NT2/D1 (cell line): ENCODE measurements around the gene RERE.
"Not testable (repeated sequence)": the region's sequence is repeated elsewhere in the genome, so short reads cannot be mapped to it uniquely, and the experiment has no call there.

Experiments
- DNase-seq: peaks from one replicate; pipeline ENCODE4 v3.0.0-alpha.2; 2011; ENCODE audit warnings: low read depth, low spot score
- H3K27me3 ChIP-seq: 2 replicates; pipeline ENCODE4 v1.6.0; 2011; ENCODE audit warnings: mild to moderate bottlenecking; ENCODE audit not compliant: insufficient read length, insufficient read depth
- H3K36me3 ChIP-seq: 2 replicates; pipeline ENCODE4 v1.6.1; 2011; ENCODE audit warnings: mild to moderate bottlenecking, low read length, mixed read lengths; ENCODE audit not compliant: insufficient read depth, insufficient read length
- H3K4me1 ChIP-seq: 2 replicates; pipeline ENCODE4 v1.5.1; 2011; ENCODE audit not compliant: insufficient read depth, insufficient read length
- H3K4me3 ChIP-seq: 2 replicates; pipeline ENCODE4 v1.5.1; 2011; ENCODE audit warnings: low read depth; ENCODE audit not compliant: insufficient read length
- H3K9ac ChIP-seq: 2 replicates; pipeline ENCODE4 v1.6.0; 2011; ENCODE audit warnings: low read depth; ENCODE audit not compliant: insufficient read length
- H3K9me3 ChIP-seq: 2 replicates; pipeline ENCODE4 v1.5.1; 2011; ENCODE audit warnings: mild to moderate bottlenecking, low read length; ENCODE audit not compliant: insufficient read depth
- SUZ12 ChIP-seq: IDR thresholded peaks from 2 replicates; pipeline ENCODE4 v1.6.1; 2011; ENCODE audit not compliant: insufficient read length, insufficient read depth; ENCODE audit errors: extremely low read depth
- YY1 ChIP-seq: IDR thresholded peaks from 2 replicates; pipeline ENCODE4 v1.6.1; 2011; ENCODE audit not compliant: insufficient read length, insufficient read depth
- ZNF274 ChIP-seq: IDR thresholded peaks from 2 replicates; pipeline ENCODE4 v1.6.1; 2011; ENCODE audit warnings: mild to moderate bottlenecking, low read depth, low read length

Gene RERE

DNA sequence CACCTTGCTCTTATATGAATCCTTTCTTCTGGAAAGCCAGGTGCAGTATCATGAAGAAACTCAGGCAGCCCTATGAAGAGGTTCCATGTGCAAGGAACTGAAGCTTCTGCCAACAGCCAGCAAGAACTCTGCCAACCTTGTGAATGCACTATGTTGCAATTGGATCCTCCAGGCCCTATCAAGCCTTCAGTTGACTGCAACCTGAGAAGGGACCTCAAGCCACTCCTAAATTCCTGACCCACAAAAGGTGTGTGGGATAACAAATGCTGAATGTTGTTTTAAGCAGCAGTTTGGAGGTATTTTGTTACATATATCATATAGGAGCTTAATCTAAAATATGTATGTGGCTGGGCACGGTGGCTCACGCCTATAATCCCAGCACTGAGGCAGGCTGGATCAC, 84.0 kb downstream of the RERE start:
- no peak for TF ChIP-seq ZNF274
- Histone ChIP-seq H3K4me3 (no peak overlapping the region), H3K27me3 (no peaks in the 10 kb centered on the region), H3K4me1 (no peaks in the 10 kb centered on the region), H3K9me3 (peaks cover 26% of the 10 kb centered on the region; the same call in 1 of the 2 replicates), H3K36me3 (no peaks in the 10 kb centered on the region), H3K9ac (no peak overlapping the region)
- no peak for DNase-seq

- H3K4me1 ChIP-seq, result no peaks in the 10 kb centered on the region
- no peak for DNase-seq
- H3K27me3 ChIP-seq, result no peaks in the 10 kb centered on the region
- no peak overlapping the region for H3K4me3 ChIP-seq
- H3K9me3 ChIP-seq, result peaks cover 26% of the 10 kb centered on the region; the same call in 1 of the 2 replicates
- H3K9ac ChIP-seq, result no peak overlapping the region
- TF ChIP-seq ZNF274 (no peak), SUZ12 (no peak), YY1 (no peak)
- no peaks in the 10 kb centered on the region for H3K36me3 ChIP-seq
Measured at GRCh38 chr1:8731162-8731561, 86.3 kb downstream of the RERE start.

DNA sequence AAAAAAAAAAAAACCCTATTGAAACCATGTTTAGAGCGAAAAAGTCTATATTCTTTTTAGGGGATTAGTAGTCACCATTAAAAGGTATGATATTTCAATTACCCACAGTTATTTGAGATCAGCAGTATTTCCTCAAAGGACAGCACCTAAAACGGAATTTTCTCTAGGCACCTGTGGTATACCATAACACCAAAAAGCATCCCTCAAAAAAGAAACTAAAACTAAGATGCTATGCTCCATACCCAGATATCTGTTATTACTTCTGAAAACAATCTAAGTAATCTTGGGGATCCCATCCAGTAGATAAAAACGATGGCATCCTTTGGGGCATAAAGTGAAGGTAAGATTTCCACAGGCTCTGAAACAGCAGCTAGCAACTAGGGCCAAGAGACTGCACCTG, 89.0 kb downstream of the RERE start:
- Histone ChIP-seq H3K9me3 (peaks cover 22% of the 10 kb centered on the region; the same call in 1 of the 2 replicates), H3K27me3 (no peaks in the 10 kb centered on the region), H3K36me3 (no peaks in the 10 kb centered on the region), H3K4me1 (no peaks in the 10 kb centered on the region), H3K4me3 (no peak overlapping the region), H3K9ac (no peak overlapping the region)
- TF ChIP-seq SUZ12 (no peak), ZNF274 (no peak), YY1 (no peak)
- DNase-seq, result no peak

- no peak for TF ChIP-seq ZNF274
- no peak for TF ChIP-seq SUZ12
- no peak for TF ChIP-seq YY1
Measured at GRCh38 chr1:8727809-8728213, 89.6 kb downstream of the RERE start.

GRCh38 chr1:8727316-8727715, 90.1 kb downstream of the RERE start:
- not testable (repeated sequence) for DNase-seq, H3K4me1 ChIP-seq, H3K27me3 ChIP-seq, H3K4me3 ChIP-seq, H3K36me3 ChIP-seq, H3K9ac ChIP-seq
- H3K9me3 ChIP-seq, result peaks cover 14% of the 10 kb centered on the region; the same call in 1 of the 2 replicates

More at GRCh38 chr1:8727809-8728213, 89.6 kb downstream of the RERE start:
- Histone ChIP-seq H3K9me3 (peaks cover 16% of the 10 kb centered on the region; the same call in 1 of the 2 replicates), H3K9ac (no peak overlapping the region), H3K4me3 (no peak overlapping the region), H3K4me1 (no peaks in the 10 kb centered on the region), H3K27me3 (no peaks in the 10 kb centered on the region), H3K36me3 (no peaks in the 10 kb centered on the region)
- DNase-seq, result no peak

- H3K4me3 ChIP-seq, H3K27me3 ChIP-seq, H3K4me1 ChIP-seq, DNase-seq, H3K9me3 ChIP-seq, H3K9ac ChIP-seq, H3K36me3 ChIP-seq: not testable (repeated sequence)
Measured at GRCh38 chr1:8726801-8727186, 90.6 kb downstream of the RERE start.

GRCh38 chr1:8723010-8723409, 94.4 kb downstream of the RERE start:
- Histone ChIP-seq H3K27me3 (no peaks in the 10 kb centered on the region), H3K9ac (no peak overlapping the region), H3K9me3 (no peaks in the 10 kb centered on the region), H3K4me3 (no peak overlapping the region), H3K4me1 (no peaks in the 10 kb centered on the region), H3K36me3 (no peaks in the 10 kb centered on the region)
- no peak for DNase-seq
- TF ChIP-seq ZNF274 (no peak), YY1 (no peak), SUZ12 (no peak)

DNA sequence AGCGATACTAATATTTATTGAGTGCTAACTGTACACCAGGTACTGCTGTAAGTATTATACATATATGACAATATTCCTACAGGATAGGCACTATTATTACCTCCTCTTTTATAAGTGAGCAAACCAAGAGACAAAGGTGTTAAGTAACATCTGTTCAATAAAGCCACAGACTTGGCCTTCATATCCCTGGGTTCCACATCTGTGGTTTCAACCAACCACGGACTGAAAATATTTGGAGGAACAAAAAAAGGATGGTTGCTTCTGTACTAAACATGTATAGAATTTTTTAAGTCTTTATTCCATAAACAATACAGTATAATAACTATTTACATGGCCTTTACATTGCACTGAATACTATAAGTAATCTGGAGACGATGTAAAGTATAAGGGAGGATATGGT, 95.1 kb downstream of the RERE start:
- no peaks in the 10 kb centered on the region for H3K36me3 ChIP-seq
- no peak overlapping the region for H3K4me3 ChIP-seq
- no peaks in the 10 kb centered on the region for H3K27me3 ChIP-seq
- H3K4me1 ChIP-seq, result no peaks in the 10 kb centered on the region
- TF ChIP-seq YY1, result no peak
- TF ChIP-seq SUZ12, result no peak
- no peak for TF ChIP-seq ZNF274
- no peaks in the 10 kb centered on the region for H3K9me3 ChIP-seq
- no peak overlapping the region for H3K9ac ChIP-seq
- DNase-seq, result no peak
